BE2C (cell line): ENCODE results near the gene HAUS3.

Experiments
- DNase-seq: peaks from one replicate; pipeline ENCODE4 v3.0.0-alpha.2; 2020
- H3K27me3 ChIP-seq: fragments of 250-450 bp; sonication (Bioruptor Pico); 2 replicates; pipeline ENCODE4 v1.5.1; 2020; ENCODE audit warnings: mild to moderate bottlenecking
- H3K36me3 ChIP-seq: fragments of 250-450 bp; sonication (Bioruptor Pico); 2 replicates; pipeline ENCODE4 v1.5.1; 2020; ENCODE audit warnings: mild to moderate bottlenecking
- H3K4me1 ChIP-seq: fragments of 250-450 bp; sonication (Bioruptor Pico); 2 replicates; pipeline ENCODE4 v1.5.1; 2020
- H3K4me3 ChIP-seq: 2 replicates; pipeline ENCODE4 v1.5.1; 2011; ENCODE audit warnings: low read depth, low read length
- H3K9me3 ChIP-seq: fragments of 250-450 bp; sonication (Bioruptor Pico); 2 replicates; pipeline ENCODE4 v1.5.1; 2020
- CTCF ChIP-seq: IDR thresholded peaks from 2 replicates; pipeline ENCODE4 v1.5.1; 2012; ENCODE audit warnings: mild to moderate bottlenecking, low read depth, low read length

The HAUS3 gene

GRCh38 chr4:2284161-2284933 is 42.4 kb upstream of the HAUS3 start:
- H3K9me3 ChIP-seq = no peaks in the 10 kb centered on the region
- no peaks in the 10 kb centered on the region for H3K27me3 ChIP-seq
- H3K4me1 ChIP-seq = no peaks in the 10 kb centered on the region
- no peaks in the 10 kb centered on the region for H3K36me3 ChIP-seq
- TF ChIP-seq CTCF = no peak
- no peak for DNase-seq
- no peak overlapping the region for H3K4me3 ChIP-seq

GRCh38 chr4:2283199-2283711 is 41.3 kb upstream of the HAUS3 start:
- Histone ChIP-seq H3K4me1 (no peaks in the 10 kb centered on the region), H3K27me3 (no peaks in the 10 kb centered on the region), H3K36me3 (no peaks in the 10 kb centered on the region), H3K4me3 (no peak overlapping the region), H3K9me3 (no peaks in the 10 kb centered on the region)
- DNase-seq = no peak
- no peak for TF ChIP-seq CTCF

GRCh38 chr4:2281575-2282343 is 39.8 kb upstream of the HAUS3 start:
- no peaks in the 10 kb centered on the region for H3K4me1 ChIP-seq
- no peaks in the 10 kb centered on the region for H3K27me3 ChIP-seq
- DNase-seq = no peak
- no peaks in the 10 kb centered on the region for H3K36me3 ChIP-seq
- peak; percentile 48 for TF ChIP-seq CTCF
- H3K9me3 ChIP-seq = no peaks in the 10 kb centered on the region
- no peak overlapping the region for H3K4me3 ChIP-seq

GRCh38 chr4:2280531-2281300 is 38.8 kb upstream of the HAUS3 start:
- no peak for DNase-seq
- H3K4me1 ChIP-seq = no peaks in the 10 kb centered on the region
- H3K9me3 ChIP-seq = no peaks in the 10 kb centered on the region
- H3K4me3 ChIP-seq = no peak overlapping the region
- H3K36me3 ChIP-seq = no peaks in the 10 kb centered on the region
- TF ChIP-seq CTCF = no peak
- no peaks in the 10 kb centered on the region for H3K27me3 ChIP-seq

- Histone ChIP-seq H3K9me3 (no peaks in the 10 kb centered on the region), H3K4me3 (no peak overlapping the region), H3K27me3 (no peaks in the 10 kb centered on the region), H3K36me3 (no peaks in the 10 kb centered on the region), H3K4me1 (peaks cover 8% of the 10 kb centered on the region)
- no peak for DNase-seq
- TF ChIP-seq CTCF = no peak
Observed at GRCh38 chr4:2277956-2278355, 36.0 kb upstream of the HAUS3 start.
